Measurements from ENCODE around the gene CPE. TPM values are rescaled to one million over a fixed set of nuclear protein-coding genes. Genes with fewer than 3 reads are reported as not detected.

CPE gene
- total RNA-seq, 4 donors from 2014 or later: 23.6 to 31.3 (median 25.8) TPM

- H3K4me3 ChIP-seq: no peak overlapping the region
- no peaks in the 10 kb centered on the region for H3K4me1 ChIP-seq
- no peaks in the 10 kb centered on the region for H3K36me3 ChIP-seq
- no peaks in the 10 kb centered on the region for H3K27me3 ChIP-seq
- DNase-seq: no peak
- H3K27ac ChIP-seq: no peak overlapping the region
- no peaks in the 10 kb centered on the region for H3K9me3 ChIP-seq
- no peak for TF ChIP-seq CTCF (IDR thresholded peaks at IDR 0.05)
- no peak for TF ChIP-seq POLR2A (IDR thresholded peaks at IDR 0.05)
Measured at GRCh38 chr4:165504184-165504583, 125.4 kb downstream of the CPE start.

- Histone ChIP-seq H3K9me3 (no peaks in the 10 kb centered on the region), H3K4me3 (no peak overlapping the region), H3K27ac (no peak overlapping the region), H3K4me1 (no peaks in the 10 kb centered on the region), H3K27me3 (no peaks in the 10 kb centered on the region), H3K36me3 (no peaks in the 10 kb centered on the region)
- no peak for DNase-seq
- no peak for TF ChIP-seq CTCF (IDR thresholded peaks at IDR 0.05)
- no peak for TF ChIP-seq POLR2A (IDR thresholded peaks at IDR 0.05)
Measured at GRCh38 chr4:165505958-165506837, 127.4 kb downstream of the CPE start.

- Histone ChIP-seq H3K4me3 (no peak overlapping the region), H3K4me1 (no peaks in the 10 kb centered on the region), H3K27me3 (no peaks in the 10 kb centered on the region), H3K27ac (no peak overlapping the region), H3K36me3 (no peaks in the 10 kb centered on the region), H3K9me3 (no peaks in the 10 kb centered on the region)
- no peak for TF ChIP-seq CTCF (IDR thresholded peaks at IDR 0.05)
- TF ChIP-seq POLR2A (IDR thresholded peaks at IDR 0.05): no peak
- no peak for DNase-seq
Measured at GRCh38 chr4:165506849-165507248, 128.0 kb downstream of the CPE start.

- H3K27ac ChIP-seq: no peak overlapping the region
- TF ChIP-seq CTCF (IDR thresholded peaks at IDR 0.05) (no peak), POLR2A (IDR thresholded peaks at IDR 0.05) (no peak)
- H3K9me3 ChIP-seq: no peaks in the 10 kb centered on the region
- no peak overlapping the region for H3K4me3 ChIP-seq
- no peak for DNase-seq
- no peaks in the 10 kb centered on the region for H3K4me1 ChIP-seq
- H3K36me3 ChIP-seq: no peaks in the 10 kb centered on the region
- H3K27me3 ChIP-seq: no peaks in the 10 kb centered on the region
Measured at GRCh38 chr4:165507381-165507780, 128.6 kb downstream of the CPE start.

DNA sequence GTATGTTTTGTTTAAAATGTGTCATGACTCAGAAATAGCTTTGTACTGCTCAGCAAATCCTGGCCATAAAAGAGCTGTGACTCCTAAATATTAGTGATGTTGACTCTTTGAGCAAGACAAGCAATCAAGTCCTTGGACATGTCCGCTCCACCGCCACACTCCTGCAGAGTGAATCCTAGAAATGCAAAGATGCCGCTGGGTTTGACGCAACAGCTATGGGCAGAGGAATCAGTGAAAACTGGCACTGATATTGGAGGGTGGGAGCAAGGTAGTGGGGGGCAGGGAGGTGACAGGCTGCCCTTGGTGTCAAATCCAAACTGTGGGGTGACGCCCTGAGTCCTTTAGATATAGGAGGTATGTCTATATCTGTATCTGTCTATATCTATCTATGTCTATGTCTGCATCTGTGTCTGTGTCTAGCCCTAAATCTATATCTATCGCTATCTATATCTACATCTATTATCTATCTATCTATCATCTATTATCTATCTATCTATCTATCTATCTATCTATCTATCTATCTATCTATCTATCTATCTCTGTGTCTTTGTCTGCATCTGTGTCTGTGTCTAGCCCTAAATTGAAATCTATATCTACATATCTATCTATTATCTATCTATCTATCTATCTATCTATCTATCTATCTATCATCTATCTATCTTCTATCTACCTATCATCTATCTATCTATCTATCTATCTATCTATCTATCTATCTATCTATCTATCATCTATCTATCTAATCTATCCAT, 129.7 kb downstream of the CPE start:
- TF ChIP-seq CTCF (IDR thresholded peaks at IDR 0.05): no peak
- no peak for TF ChIP-seq POLR2A (IDR thresholded peaks at IDR 0.05)
- no peaks in the 10 kb centered on the region for H3K9me3 ChIP-seq

More for the DNA sequence above, 129.7 kb downstream of the CPE start:
- Histone ChIP-seq H3K4me3 (no peak overlapping the region), H3K27me3 (no peaks in the 10 kb centered on the region), H3K36me3 (no peaks in the 10 kb centered on the region), H3K4me1 (no peaks in the 10 kb centered on the region), H3K27ac (no peak overlapping the region)
- no peak for DNase-seq
